KG1 (cell line): Measurements from ENCODE around the gene MIEF1.
A peak's percentile ranks its signal among the peaks of the same experiment; 100 is the strongest.

Experiments
- DNase-seq: peaks from one replicate; lab custom pipeline; 2025; lab: John Stamatoyannopoulos, UW

MIEF1 gene

GRCh38 chr22:39502109-39502788 lies at the start of gene MIEF1:
Gene MIEF1 (plus strand): TSS chr22:39502290. CDS start chr22:39511295, 9,005 bp downstream.
- peak; percentile 90 for DNase-seq

GRCh38 chr22:39452740-39453040 lies 49.4 kb upstream of the MIEF1 start:
- no peak for DNase-seq

GRCh38 chr22:39453765-39454378 lies 48.2 kb upstream of the MIEF1 start:
- DNase-seq, result no peak

GRCh38 chr22:39454385-39454871 lies 47.7 kb upstream of the MIEF1 start:
- no peak for DNase-seq

- DNase-seq, result no peak
Measured at GRCh38 chr22:39456522-39457197, 45.4 kb upstream of the MIEF1 start, which contains the start of gene MGAT3. Gene MGAT3 (plus strand): TSS chr22:39457012. CDS start chr22:39487348, 30,336 bp downstream.

GRCh38 chr22:39457198-39457555 lies 44.9 kb upstream of the MIEF1 start:
- DNase-seq, result no peak

GRCh38 chr22:39457556-39458443 lies 44.3 kb upstream of the MIEF1 start:
- DNase-seq, result no peak

GRCh38 chr22:39458444-39459083 lies 43.5 kb upstream of the MIEF1 start:
- no peak for DNase-seq

GRCh38 chr22:39459681-39460080 lies 42.4 kb upstream of the MIEF1 start:
- DNase-seq, result no peak

- DNase-seq, result no peak
Measured at GRCh38 chr22:39462443-39463221, 39.5 kb upstream of the MIEF1 start.

- DNase-seq, result no peak
Measured at GRCh38 chr22:39463277-39463676, 38.8 kb upstream of the MIEF1 start.

GRCh38 chr22:39463931-39464390 lies 38.1 kb upstream of the MIEF1 start:
- no peak for DNase-seq

GRCh38 chr22:39466228-39467006 lies 35.7 kb upstream of the MIEF1 start:
- no peak for DNase-seq

GRCh38 chr22:39467390-39467895 lies 34.6 kb upstream of the MIEF1 start:
- no peak for DNase-seq

- DNase-seq, result no peak
Measured at GRCh38 chr22:39468487-39469325, 33.4 kb upstream of the MIEF1 start.

- no peak for DNase-seq
Measured at GRCh38 chr22:39469326-39469680, 32.8 kb upstream of the MIEF1 start.

GRCh38 chr22:39469681-39470450 lies 32.2 kb upstream of the MIEF1 start:
- no peak for DNase-seq
